PFSK-1 (cell line): ENCODE data around the gene OR2G2.

ENCODE experiments used
- FOXP2 ChIP-seq: optimal IDR thresholded peaks from 2 replicates; pipeline ENCODE3; 2011; ENCODE audit warnings: borderline replicate concordance, control low read depth, inconsistent platforms; ENCODE audit not compliant: insufficient read depth; ENCODE audit errors: extremely low read length, extremely low read depth
- POLR2AphosphoS5 ChIP-seq: IDR thresholded peaks from 2 replicates; pipeline ENCODE4 v1.6.1; 2012; ENCODE audit warnings: low read depth, mild to moderate bottlenecking, control low read depth, low read length, moderate library complexity
- REST ChIP-seq, 2 experiments: IDR thresholded peaks; 2 replicates each; pipeline versions ENCODE4 v1.6.1 to v1.8.0; 2011 to 2012; ENCODE audit warnings: low read depth in 2 of 2, low read length in 2 of 2, control low read depth in 1 of 2, inconsistent platforms in 1 of 2, mild to moderate bottlenecking in 1 of 2, moderate library complexity in 1 of 2; ENCODE audit not compliant: insufficient read depth in 1 of 2
- SIN3A ChIP-seq: IDR thresholded peaks from 2 replicates; pipeline ENCODE4 v1.6.1; 2012; ENCODE audit warnings: mild to moderate bottlenecking, low read length, moderate library complexity, borderline replicate concordance; ENCODE audit not compliant: insufficient read depth
- TAF1 ChIP-seq: IDR thresholded peaks from 2 replicates; pipeline ENCODE4 v1.6.1; 2012; ENCODE audit warnings: low read length, control low read depth, borderline replicate concordance; ENCODE audit not compliant: insufficient read depth

Gene OR2G2

GRCh38 chr1:247613405-247613804 is 25.2 kb downstream of the OR2G2 start:
- TF ChIP-seq TAF1, result no peak

- no peak for TF ChIP-seq TAF1
- no peak for TF ChIP-seq REST (IDR thresholded peaks at IDR 0.05; ENCODE audit: insufficient read depth in 1 of 2, low read depth in 2 of 2, low read length in 2 of 2)
- no peak for TF ChIP-seq SIN3A
- no peak for TF ChIP-seq FOXP2
- TF ChIP-seq POLR2AphosphoS5, result no peak
Observed at GRCh38 chr1:247614625-247615024, 26.5 kb downstream of the OR2G2 start.

GRCh38 chr1:247627951-247628350 is 39.8 kb downstream of the OR2G2 start:
- TF ChIP-seq POLR2AphosphoS5, result no peak
- no peak for TF ChIP-seq FOXP2
- no peak for TF ChIP-seq TAF1
- TF ChIP-seq SIN3A, result no peak
- no peak for TF ChIP-seq REST (IDR thresholded peaks at IDR 0.05; ENCODE audit: insufficient read depth in 1 of 2, low read depth in 2 of 2, low read length in 2 of 2)

DNA sequence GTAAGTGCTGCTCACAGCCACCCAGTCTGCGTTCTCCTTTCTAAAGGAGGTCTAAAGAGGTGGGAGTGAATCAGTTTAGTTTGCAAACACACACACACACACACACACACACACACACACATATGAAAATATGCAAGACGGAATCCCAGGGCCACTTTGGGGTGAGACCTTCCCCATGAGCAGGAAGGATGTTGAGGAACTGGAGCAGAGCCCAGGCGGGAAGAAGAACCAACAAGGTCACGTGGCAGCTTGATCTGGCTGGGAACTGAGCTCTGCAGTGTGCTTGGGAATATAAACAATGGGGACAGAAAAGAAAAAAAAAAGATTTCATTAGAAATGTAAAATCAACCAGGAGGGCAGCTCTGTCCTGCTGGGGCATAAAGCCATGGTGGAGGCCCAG is 49.9 kb downstream of the OR2G2 start:
- TF ChIP-seq REST (IDR thresholded peaks at IDR 0.05; ENCODE audit: insufficient read depth in 1 of 2, low read depth in 2 of 2, low read length in 2 of 2) (no peak), POLR2AphosphoS5 (no peak), TAF1 (no peak), FOXP2 (no peak), SIN3A (no peak)

DNA sequence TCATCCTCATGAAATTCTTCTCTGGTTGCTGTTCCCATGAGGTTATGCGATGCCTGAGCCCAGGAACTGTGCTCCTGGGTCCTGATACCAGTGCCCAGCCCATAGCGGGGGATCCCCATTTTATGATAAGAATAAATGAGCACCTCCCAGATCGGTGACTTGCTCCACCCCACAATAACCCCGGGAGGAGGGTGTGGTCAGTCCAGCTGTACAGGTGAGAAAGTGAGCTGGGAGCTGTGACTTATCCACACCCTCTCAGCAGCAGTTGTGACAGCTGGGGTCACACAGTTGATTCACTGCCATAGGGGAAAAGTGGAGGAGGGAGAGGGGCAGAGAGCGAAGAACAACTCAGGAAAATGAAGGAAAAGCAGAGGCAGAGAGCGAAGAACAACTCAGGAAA is 50.6 kb downstream of the OR2G2 start:
- TF ChIP-seq SIN3A (no peak), FOXP2 (no peak), POLR2AphosphoS5 (no peak)
